Lung (tissue), 12 donors: ENCODE results near the gene SLC25A18. TPM values are rescaled to one million over a fixed set of nuclear protein-coding genes. Genes with fewer than 3 reads are reported as not detected.

Experiments
- ATAC-seq: fragments of 200-7000 bp; cut with Tn5 transposase; one replicate; pipeline ENCODE4 v1.9.1; 2020; ENCODE audit warnings: moderate number of reproducible peaks; ENCODE audit not compliant: insufficient read depth, low FRiP score
- DNase-seq, 3 donors: peaks; one replicate each; pipeline ENCODE4 v3.0.0-alpha.2; 2013 to 2017
- H3K27ac ChIP-seq, 2 donors: one replicate each; pipeline ENCODE4 v1.5.1; 2013; ENCODE audit warnings: mild to moderate bottlenecking in 2 of 2, moderate library complexity in 2 of 2, control low read depth in 1 of 2, inconsistent platforms in 1 of 2, low read depth in 1 of 2, low read length in 1 of 2
- H3K27me3 ChIP-seq, 3 donors: one replicate each; pipeline ENCODE4 v1.5.1; 2013; ENCODE audit warnings: low read length in 2 of 3; ENCODE audit not compliant: control insufficient read depth in 3 of 3, insufficient read depth in 3 of 3
- H3K36me3 ChIP-seq, 4 donors: one replicate each; pipeline ENCODE4 v1.5.1; 2013; ENCODE audit warnings: low read length in 4 of 4, mild to moderate bottlenecking in 1 of 4, moderate library complexity in 1 of 4; ENCODE audit not compliant: control insufficient read depth in 4 of 4, insufficient read depth in 4 of 4
- H3K4me1 ChIP-seq, 5 donors: one replicate each; pipeline ENCODE4 v1.5.1; 2013; ENCODE audit warnings: low read length in 5 of 5, mild to moderate bottlenecking in 2 of 5, moderate library complexity in 1 of 5; ENCODE audit not compliant: control insufficient read depth in 5 of 5, insufficient read depth in 5 of 5
- H3K4me3 ChIP-seq: one replicate; pipeline ENCODE4 v1.5.1; 2013; ENCODE audit warnings: mild to moderate bottlenecking, control low read depth, moderate library complexity
- H3K9ac ChIP-seq, 2 donors: one replicate each; pipeline ENCODE4 v1.5.1; 2013; ENCODE audit warnings: low read length in 2 of 2, control low read depth in 1 of 2; ENCODE audit not compliant: insufficient read depth in 1 of 2
- H3K9me3 ChIP-seq, 4 donors: one replicate each; pipeline ENCODE4 v1.5.1; 2013; ENCODE audit warnings: low read length in 3 of 4, mild to moderate bottlenecking in 1 of 4, moderate library complexity in 1 of 4; ENCODE audit not compliant: control insufficient read depth in 4 of 4, insufficient read depth in 3 of 4
- WGBS, 2 donors: extraction: QIAGEN DNeasy Blood & Tissue Kit; methylation state at CpG; one replicate each; pipeline ENCODE4 v1.1.7; 2013; 5-methylcytosine and 5-hydroxymethylcytosine counted together
- polyA plus RNA-seq, 2 donors: library from polyadenylated mRNA; stranded (reverse); fragments of 200-250 nt; gene quantifications; one replicate each; pipeline ENCODE4 v1.2.1, GENCODE V29; 2013
- total RNA-seq, 2 donors: library from RNA; depleted of rRNA in 1 of 2; stranded (reverse); fragments of >200 nt in 1 of 2; gene quantifications; one replicate each; pipeline ENCODE4 v1.2.1, GENCODE V29; 2014 to 2021
- TF ChIP-seq, protein P1 (sequence below): IDR thresholded peaks from 2 replicates; pipeline ENCODE4 v1.5.1; 2012; ENCODE audit warnings: mild to moderate bottlenecking; ENCODE audit errors: control extremely low read depth, extremely low read depth
- donor health status: control.
- donor health status: control.
- donor health status: Bipolar disorder and iron deficiency.
- donor health status: healthy.
- donor health status: DM: yes; HTN: yes; CAD: no.

Gene SLC25A18
- total and polyA plus RNA-seq, 4 donors: 0.25 to 1.3 (median 0.75) TPM; not detected in 1

DNA sequence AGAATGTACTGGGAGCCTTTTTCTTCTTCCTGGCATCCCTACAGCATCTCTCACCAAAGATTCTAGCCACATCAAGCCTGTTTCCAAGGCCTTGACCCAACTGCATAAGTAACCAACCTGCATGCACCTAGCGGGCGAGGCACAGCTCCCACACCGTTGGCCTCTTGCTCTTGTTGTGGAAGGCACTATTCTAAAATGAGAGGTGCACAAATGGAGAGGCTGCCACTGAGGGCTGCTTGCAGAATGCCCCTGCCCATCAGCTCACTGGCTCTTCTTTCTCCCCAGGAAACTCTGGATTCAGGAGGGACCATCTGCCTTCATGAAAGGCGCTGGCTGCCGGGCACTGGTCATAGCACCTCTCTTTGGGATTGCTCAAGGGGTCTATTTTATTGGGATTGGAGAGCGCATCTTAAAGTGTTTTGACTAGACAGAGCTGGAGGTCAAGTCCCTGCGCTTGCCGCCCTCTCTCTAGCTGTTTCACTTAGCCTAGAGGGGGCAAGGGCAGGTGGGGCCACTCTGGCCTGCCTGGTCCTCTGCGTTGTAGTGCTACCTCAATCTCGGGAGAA, 26.6 kb downstream of the SLC25A18 start:
- no peaks in the 10 kb centered on the region for H3K9me3 ChIP-seq
- H3K4me3 ChIP-seq: no peak overlapping the region
- ATAC-seq (no peak), DNase-seq (no peak)
- WGBS, 2 donors: 92% methylated on average over 10 of the region's 10 CpGs
- H3K9ac ChIP-seq: no peak overlapping the region
- H3K27me3 ChIP-seq: no peaks in the 10 kb centered on the region
- H3K36me3 ChIP-seq: peaks cover 14 to 38% (median 21%) of the 10 kb centered on the region in 4 donors
- TF ChIP-seq, protein P1, sequence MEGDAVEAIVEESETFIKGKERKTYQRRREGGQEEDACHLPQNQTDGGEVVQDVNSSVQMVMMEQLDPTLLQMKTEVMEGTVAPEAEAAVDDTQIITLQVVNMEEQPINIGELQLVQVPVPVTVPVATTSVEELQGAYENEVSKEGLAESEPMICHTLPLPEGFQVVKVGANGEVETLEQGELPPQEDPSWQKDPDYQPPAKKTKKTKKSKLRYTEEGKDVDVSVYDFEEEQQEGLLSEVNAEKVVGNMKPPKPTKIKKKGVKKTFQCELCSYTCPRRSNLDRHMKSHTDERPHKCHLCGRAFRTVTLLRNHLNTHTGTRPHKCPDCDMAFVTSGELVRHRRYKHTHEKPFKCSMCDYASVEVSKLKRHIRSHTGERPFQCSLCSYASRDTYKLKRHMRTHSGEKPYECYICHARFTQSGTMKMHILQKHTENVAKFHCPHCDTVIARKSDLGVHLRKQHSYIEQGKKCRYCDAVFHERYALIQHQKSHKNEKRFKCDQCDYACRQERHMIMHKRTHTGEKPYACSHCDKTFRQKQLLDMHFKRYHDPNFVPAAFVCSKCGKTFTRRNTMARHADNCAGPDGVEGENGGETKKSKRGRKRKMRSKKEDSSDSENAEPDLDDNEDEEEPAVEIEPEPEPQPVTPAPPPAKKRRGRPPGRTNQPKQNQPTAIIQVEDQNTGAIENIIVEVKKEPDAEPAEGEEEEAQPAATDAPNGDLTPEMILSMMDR: no peak
- no peaks in the 10 kb centered on the region for H3K4me1 ChIP-seq
- no peak overlapping the region for H3K27ac ChIP-seq

DNA sequence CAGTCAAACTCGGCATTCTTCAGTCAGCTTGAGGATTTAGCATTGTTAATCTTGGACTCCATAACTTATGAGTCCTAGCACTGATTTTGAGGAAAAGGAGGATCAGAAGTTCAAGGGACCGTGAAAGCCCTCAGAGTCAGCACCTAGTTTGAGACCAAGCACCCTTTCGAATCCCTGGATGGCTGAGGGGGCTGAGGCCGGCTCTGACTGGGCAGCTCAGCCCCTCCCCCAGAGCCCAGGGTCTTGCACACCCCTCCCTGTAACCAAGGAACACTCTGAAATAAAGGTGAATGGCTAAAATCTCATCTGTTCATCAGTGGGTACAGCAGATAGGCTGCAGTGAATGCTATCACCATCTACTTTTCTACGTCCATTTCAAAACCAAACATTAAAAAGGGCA, 27.3 kb downstream of the SLC25A18 start:
- H3K4me3 ChIP-seq: no peak overlapping the region
- H3K9ac ChIP-seq: no peak overlapping the region
- H3K9me3 ChIP-seq: no peaks in the 10 kb centered on the region
- TF ChIP-seq, protein P1: no peak
- 88 to 91% methylated on average over 5 of the region's 5 CpGs for WGBS, 2 donors
- no peak for ATAC-seq
- H3K36me3 ChIP-seq: peaks cover 14 to 40% (median 25%) of the 10 kb centered on the region in 4 donors
- no peaks in the 10 kb centered on the region for H3K4me1 ChIP-seq
- no peak for DNase-seq
- H3K27me3 ChIP-seq: no peaks in the 10 kb centered on the region
- no peak overlapping the region for H3K27ac ChIP-seq

DNA sequence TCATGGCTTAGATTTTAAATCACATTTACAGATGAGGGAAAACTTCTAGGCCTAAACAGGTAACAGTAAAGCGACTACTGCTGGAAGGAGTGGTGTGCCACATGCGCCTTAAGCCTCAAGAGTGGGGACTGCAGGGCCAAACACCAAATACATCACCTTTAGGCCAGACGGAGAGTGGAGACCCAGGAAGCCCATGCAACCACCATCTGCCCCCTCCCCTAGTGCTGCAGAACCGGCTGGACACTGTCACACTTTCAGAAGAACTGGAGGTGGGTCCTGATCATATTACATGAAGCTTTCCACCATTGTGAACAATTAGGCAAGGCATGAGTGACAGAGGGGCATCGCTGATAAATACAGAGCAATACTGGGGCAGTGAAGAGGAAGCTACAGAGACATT, 28.9 kb downstream of the SLC25A18 start:
- Histone ChIP-seq H3K36me3 (peaks cover 19 to 48% (median 34%) of the 10 kb centered on the region in 4 donors), H3K4me3 (no peak overlapping the region), H3K27me3 (no peaks in the 10 kb centered on the region), H3K9ac (no peak overlapping the region), H3K27ac (no peak overlapping the region), H3K9me3 (no peaks in the 10 kb centered on the region), H3K4me1 (no peaks in the 10 kb centered on the region)
- TF ChIP-seq, protein P1: no peak
- no peak for DNase-seq
- WGBS, 2 donors: 90 to 92% methylated on average over 5 of the region's 5 CpGs
- no peak for ATAC-seq

DNA sequence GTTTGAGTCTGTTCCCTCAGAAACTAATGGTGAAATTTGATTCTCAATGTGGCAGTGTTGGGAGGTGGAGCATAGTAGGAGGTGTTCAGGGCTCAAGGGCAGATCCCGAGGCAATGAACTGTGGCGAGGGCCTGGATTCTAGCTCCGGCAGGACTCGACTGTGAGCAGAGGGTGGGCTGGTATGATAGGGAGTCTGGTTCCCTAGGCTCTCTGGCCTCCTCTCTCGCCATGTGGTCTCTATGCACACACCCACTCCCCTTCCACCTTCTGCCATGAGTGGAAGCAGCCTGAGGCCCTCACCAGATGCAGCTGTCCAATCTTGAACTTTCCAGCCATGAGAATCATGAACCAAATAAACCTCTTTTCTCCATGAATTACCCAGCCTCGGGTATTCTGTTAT, 32.9 kb downstream of the SLC25A18 start:
- Histone ChIP-seq H3K4me1 (no peaks in the 10 kb centered on the region), H3K4me3 (no peak overlapping the region), H3K9ac (no peak overlapping the region), H3K36me3 (peaks cover 43 to 62% (median 52%) of the 10 kb centered on the region in 4 donors), H3K27me3 (no peaks in the 10 kb centered on the region), H3K9me3 (no peaks in the 10 kb centered on the region), H3K27ac (no peak overlapping the region)
- TF ChIP-seq, protein P1: no peak
- ATAC-seq (no peak), DNase-seq (no peak)
- WGBS, 2 donors: 97% methylated on average over 6 of the region's 6 CpGs
